NCI-H345 (cell line): ENCODE results near the gene CILP.

Source experiments
- DNase-seq: peaks from one replicate; lab custom pipeline; 2025; lab: John Stamatoyannopoulos, UW

Gene CILP

GRCh38 chr15:65226221-65226620, 14.9 kb upstream of the CILP start:
- DNase-seq: no peak

- no peak for DNase-seq
Observed at GRCh38 chr15:65223996-65224395, 12.7 kb upstream of the CILP start.

- DNase-seq: no peak
Observed at GRCh38 chr15:65222891-65223290, 11.6 kb upstream of the CILP start.

- no peak for DNase-seq
Observed at GRCh38 chr15:65221697-65222096, 10.4 kb upstream of the CILP start.

- no peak for DNase-seq
Observed at GRCh38 chr15:65219137-65219536, 7.9 kb upstream of the CILP start.

GRCh38 chr15:65217526-65218482, 6.5 kb upstream of the CILP start:
- DNase-seq: no peak

- no peak for DNase-seq
Observed at GRCh38 chr15:65215496-65215895, 4.2 kb upstream of the CILP start.

- DNase-seq: no peak
Observed at GRCh38 chr15:65214010-65214409, 2.7 kb upstream of the CILP start.

- DNase-seq: no peak
Observed at GRCh38 chr15:65213241-65213640, 2.0 kb upstream of the CILP start.

GRCh38 chr15:65212097-65212496, 824 bp upstream of the CILP start:
- no peak for DNase-seq

GRCh38 chr15:65211482-65211982, 259 bp upstream of the CILP start:
- DNase-seq: peak; percentile 3

GRCh38 chr15:65209701-65210643, 1.3 kb downstream of the CILP start:
- DNase-seq: no peak

GRCh38 chr15:65208647-65209046, 2.6 kb downstream of the CILP start:
- no peak for DNase-seq

- no peak for DNase-seq
Observed at GRCh38 chr15:65207280-65207840, 3.9 kb downstream of the CILP start.

- no peak for DNase-seq
Observed at GRCh38 chr15:65206750-65207149, 4.5 kb downstream of the CILP start.

GRCh38 chr15:65204931-65205660, 6.2 kb downstream of the CILP start:
- DNase-seq: no peak

GRCh38 chr15:65204236-65204930, 6.9 kb downstream of the CILP start:
- no peak for DNase-seq

- DNase-seq: no peak
Observed at GRCh38 chr15:65201918-65202317, 9.4 kb downstream of the CILP start.

GRCh38 chr15:65198571-65198970, 12.7 kb downstream of the CILP start:
- DNase-seq: no peak

GRCh38 chr15:65197337-65197645, 14.0 kb downstream of the CILP start:
- DNase-seq: no peak
